ENCODE data around the gene SLC26A6. TPM values are rescaled to one million over a fixed set of nuclear protein-coding genes. Genes with fewer than 3 reads are reported as not detected.

Gene SLC26A6
- total and polyA plus RNA-seq, 2 donors (not counting 1 experiment from before 2014, with no cell fraction given): 22.5 to 26.7 TPM

- no peak overlapping the region for H3K4me3 Mint-ChIP-seq
- peaks cover 0 to 42% (median 7%) of the 10 kb centered on the region in 4 experiments for H3K27me3 ChIP-seq (replicated peaks in 1 of 4; ENCODE audit: control extremely low read depth in 1 of 4, control insufficient read depth in 3 of 4, insufficient read depth in 4 of 4, low read length in 3 of 4)
- DNase-seq (no peak), ATAC-seq (ENCODE audit: low read depth) (no peak)
- peaks cover 4 to 9% of the 10 kb centered on the region in 2 donors for H3K4me1 ChIP-seq (ENCODE audit: control insufficient read depth in 2 of 2, insufficient read depth in 2 of 2, low read length in 2 of 2)
- no peak overlapping the region for H3K9ac ChIP-seq (ENCODE audit: low read length)
- H3K27me3 Mint-ChIP-seq: peaks cover 46% of the 10 kb centered on the region
- H3K4me3 ChIP-seq (ENCODE audit: control extremely low read depth in 1 of 5, extremely low read depth in 1 of 5, insufficient read depth in 1 of 5, low read depth in 2 of 5, low read length in 4 of 5): no peak overlapping the region
- H3K79me2 ChIP-seq (ENCODE audit: control insufficient read depth, insufficient read depth, low read length): no peaks in the 10 kb centered on the region
- no peaks in the 10 kb centered on the region for H3K9me3 ChIP-seq (ENCODE audit: control extremely low read depth in 1 of 3, control insufficient read depth in 2 of 3, insufficient read depth in 1 of 3, low read length in 2 of 3)
- H2AFZ ChIP-seq (ENCODE audit: insufficient read depth, low read depth, low read length, poor library complexity, severe bottlenecking): no peak overlapping the region
- H3K4me2 ChIP-seq (replicated peaks; ENCODE audit: low read depth, low read length, poor library complexity, severe bottlenecking): no peak overlapping the region
- ChIA-PET POLR2A (no interaction called here), CTCF (no interaction called here)
- H4K20me1 ChIP-seq (ENCODE audit: control insufficient read depth, insufficient read depth, low read length, poor library complexity, severe bottlenecking): no peaks in the 10 kb centered on the region
- H3K36me3 ChIP-seq (replicated peaks in 1 of 2; ENCODE audit: control extremely low read depth in 1 of 2, control insufficient read depth in 1 of 2, extremely low read depth in 1 of 2, insufficient read depth in 2 of 2, low read length in 1 of 2): no peaks in the 10 kb centered on the region
- 93% methylated on average over 21 of the region's 22 CpGs for WGBS (ENCODE audit: insufficient coverage)
- TF ChIP-seq EZH2 (IDR thresholded peaks at IDR 0.05; ENCODE audit: borderline replicate concordance, insufficient read depth, low read depth, low read length, poor library complexity, severe bottlenecking): no peak
- no peak for TF ChIP-seq CTCF (IDR thresholded peaks at IDR 0.05)
- H3K27ac Mint-ChIP-seq: no peak overlapping the region
- no peak overlapping the region for H3K27ac ChIP-seq (ENCODE audit: low read length in 2 of 2)
- H3K9me3 Mint-ChIP-seq (ENCODE audit: insufficient read depth): no peaks in the 10 kb centered on the region
- peaks cover 9% of the 10 kb centered on the region for H3K4me1 Mint-ChIP-seq
- intact Hi-C loops (cut with micrococcal nuclease): no loop called here
These were observed 43.3 kb downstream of the SLC26A6 start for GRCh38 chr3:48591886-48592518.

- TF ChIP-seq EZH2 (IDR thresholded peaks at IDR 0.05; ENCODE audit: borderline replicate concordance, insufficient read depth, low read depth, low read length, poor library complexity, severe bottlenecking) (no peak), CTCF (IDR thresholded peaks at IDR 0.05) (no peak)
- CTCF ChIA-PET: no interaction called here
- ATAC-seq (ENCODE audit: low read depth): no peak
- Histone ChIP-seq H3K9me3 (ENCODE audit: control extremely low read depth in 1 of 3, control insufficient read depth in 2 of 3, insufficient read depth in 1 of 3, low read length in 2 of 3) (no peaks in the 10 kb centered on the region), H3K4me2 (replicated peaks; ENCODE audit: low read depth, low read length, poor library complexity, severe bottlenecking) (no peak overlapping the region), H3K9ac (ENCODE audit: low read length) (no peak overlapping the region), H3K27ac (ENCODE audit: low read length in 2 of 2) (no peak overlapping the region), H3K27me3 (replicated peaks in 1 of 4; ENCODE audit: control extremely low read depth in 1 of 4, control insufficient read depth in 3 of 4, insufficient read depth in 4 of 4, low read length in 3 of 4) (peaks cover 0 to 42% (median 7%) of the 10 kb centered on the region in 4 experiments), H3K4me1 (ENCODE audit: control insufficient read depth in 2 of 2, insufficient read depth in 2 of 2, low read length in 2 of 2) (peaks cover 4 to 9% of the 10 kb centered on the region in 2 donors), H4K20me1 (ENCODE audit: control insufficient read depth, insufficient read depth, low read length, poor library complexity, severe bottlenecking) (no peaks in the 10 kb centered on the region), H3K79me2 (ENCODE audit: control insufficient read depth, insufficient read depth, low read length) (no peaks in the 10 kb centered on the region), H2AFZ (ENCODE audit: insufficient read depth, low read depth, low read length, poor library complexity, severe bottlenecking) (no peak overlapping the region), H3K36me3 (replicated peaks in 1 of 2; ENCODE audit: control extremely low read depth in 1 of 2, control insufficient read depth in 1 of 2, extremely low read depth in 1 of 2, insufficient read depth in 2 of 2, low read length in 1 of 2) (no peaks in the 10 kb centered on the region), H3K4me3 (ENCODE audit: control extremely low read depth in 1 of 5, extremely low read depth in 1 of 5, insufficient read depth in 1 of 5, low read depth in 2 of 5, low read length in 4 of 5) (no peak overlapping the region)
- H3K9me3 Mint-ChIP-seq (ENCODE audit: insufficient read depth): no peaks in the 10 kb centered on the region
- H3K27me3 Mint-ChIP-seq: peaks cover 48% of the 10 kb centered on the region
- H3K4me3 Mint-ChIP-seq: no peak overlapping the region
- 91% methylated on average over 14 of the region's 14 CpGs for WGBS (ENCODE audit: insufficient coverage)
- intact Hi-C loops (cut with micrococcal nuclease): no loop called here
- peaks cover 9% of the 10 kb centered on the region for H3K4me1 Mint-ChIP-seq
- H3K27ac Mint-ChIP-seq: no peak overlapping the region
- POLR2A ChIA-PET: no interaction called here
- no peak for DNase-seq
These were observed 43.8 kb downstream of the SLC26A6 start for GRCh38 chr3:48591436-48591835.

Measured in B cell (primary cell).